WTC11 (cell line): ENCODE data around the gene ABHD12B. TPM values are rescaled to one million over a fixed set of nuclear protein-coding genes. Genes with fewer than 3 reads are reported as not detected.

Experiments
- ATAC-seq: fragments of 200-7000 bp; cut with Tn5 transposase; 2 replicates; pipeline ENCODE4 v1.10.0; 2021; ENCODE audit warnings: mild to moderate bottlenecking, moderate library complexity
- CTCF ChIA-PET: fragments of 300-600 bp; sonication (Branson Sonifier 250); formaldehyde crosslinking; loops from one replicate; lab custom pipeline; 2021; ENCODE audit warnings: antibody characterized with exemption; lab: Charles Lee
- POLR2A ChIA-PET: fragments of 350-600 bp; sonication (Branson Sonifier 250); formaldehyde crosslinking; loops from one replicate; lab custom pipeline; 2021; ENCODE audit warnings: antibody characterized with exemption; lab: Charles Lee
- DNase-seq: peaks from one replicate; pipeline ENCODE4 v3.0.0; 2021; ENCODE audit warnings: low spot score
- H3K27ac Mint-ChIP-seq: 2 replicates; pipeline ENCODE4 v1.8.0; 2021; ENCODE audit warnings: mixed read lengths
- H3K27me3 Mint-ChIP-seq: 2 replicates; pipeline ENCODE4 v1.8.0; 2021; ENCODE audit warnings: low read depth, mild to moderate bottlenecking, moderate library complexity, mixed read lengths
- H3K36me3 Mint-ChIP-seq: 2 replicates; pipeline ENCODE4 v1.8.0; 2021; ENCODE audit warnings: mixed read lengths
- H3K4me1 Mint-ChIP-seq: 2 replicates; pipeline ENCODE4 v1.8.0; 2022; ENCODE audit warnings: mixed read lengths
- H3K4me3 Mint-ChIP-seq: 2 replicates; pipeline ENCODE4 v1.8.0; 2021; ENCODE audit warnings: mild to moderate bottlenecking, moderate library complexity, mixed read lengths
- H3K9me3 Mint-ChIP-seq: 2 replicates; pipeline ENCODE4 v1.8.0; 2021; ENCODE audit warnings: mixed read lengths
- ESRRA ChIP-seq: sonication (generic); formaldehyde crosslinking; IDR thresholded peaks from 2 replicates; pipeline ENCODE4 v1.8.1; 2022; ENCODE audit warnings: mild to moderate bottlenecking, missing genetic modification reagents, borderline replicate concordance
- ETV6 ChIP-seq: sonication (generic); formaldehyde crosslinking; IDR thresholded peaks from 2 replicates; pipeline ENCODE4 v1.8.1; 2022; ENCODE audit warnings: mild to moderate bottlenecking, missing genetic modification reagents
- HMGA2 ChIP-seq: fragments of 250-450 bp; sonication (Bioruptor Pico); IDR thresholded peaks from 2 replicates; pipeline ENCODE4 v1.4.0; 2021; ENCODE audit warnings: mild to moderate bottlenecking, moderate library complexity
- IRF2 ChIP-seq: sonication (generic); formaldehyde crosslinking; IDR thresholded peaks from 2 replicates; pipeline ENCODE4 v1.8.0; 2022; ENCODE audit warnings: low read depth, missing genetic modification reagents, borderline replicate concordance
- JAZF1 ChIP-seq: fragments of 250-450 bp; sonication (Bioruptor Pico); IDR thresholded peaks from 2 replicates; pipeline ENCODE4 v1.9.0; 2021; ENCODE audit warnings: moderate library complexity, mild to moderate bottlenecking, inconsistent platforms
- OVOL2 ChIP-seq: fragments of 250-450 bp; sonication (Bioruptor Pico); IDR thresholded peaks from 2 replicates; pipeline ENCODE4 v1.9.0; 2021; ENCODE audit warnings: mild to moderate bottlenecking, borderline replicate concordance
- SOX15 ChIP-seq: fragments of 250-450 bp; sonication (Bioruptor Pico); IDR thresholded peaks from 2 replicates; pipeline ENCODE4 v1.9.0; 2021; ENCODE audit warnings: mild to moderate bottlenecking
- TP53 ChIP-seq: sonication (generic); formaldehyde crosslinking; IDR thresholded peaks from 2 replicates; pipeline ENCODE4 v1.8.1; 2023; ENCODE audit warnings: mild to moderate bottlenecking, missing genetic modification reagents
- ZNF219 ChIP-seq: sonication (generic); formaldehyde crosslinking; IDR thresholded peaks from 2 replicates; pipeline ENCODE4 v1.8.0; 2023; ENCODE audit warnings: missing genetic modification reagents, mild to moderate bottlenecking, borderline replicate concordance
- total RNA-seq: library from RNA; stranded (reverse); gene quantifications from 3 replicates; pipeline ENCODE4 v1.2.3, GENCODE V29; 2021
- TF ChIP-seq, protein P1 (sequence below): sonication (generic); formaldehyde crosslinking; IDR thresholded peaks from 2 replicates; pipeline ENCODE4 v1.8.0; 2022; ENCODE audit warnings: missing genetic modification reagents
- TF ChIP-seq, protein P2 (sequence below): sonication (generic); formaldehyde crosslinking; conservative IDR thresholded peaks from 2 replicates; pipeline ENCODE4 v1.8.1; 2023; ENCODE audit warnings: mild to moderate bottlenecking, low read depth, missing genetic modification reagents, moderate library complexity
- TF ChIP-seq, protein P3 (sequence below): sonication (generic); formaldehyde crosslinking; IDR thresholded peaks from 2 replicates; pipeline ENCODE4 v1.8.1; 2023; ENCODE audit warnings: mild to moderate bottlenecking, moderate library complexity, missing genetic modification reagents
- TF ChIP-seq, protein P4 (sequence below): sonication (generic); formaldehyde crosslinking; IDR thresholded peaks from 2 replicates; pipeline ENCODE4 v1.8.1; 2022; ENCODE audit warnings: mild to moderate bottlenecking, missing genetic modification reagents, moderate library complexity, borderline replicate concordance
- TF ChIP-seq, protein P5 (sequence below): fragments of 250-450 bp; sonication (Bioruptor Pico); IDR thresholded peaks from 2 replicates; pipeline ENCODE4 v2.1.2; 2022; ENCODE audit warnings: mild to moderate bottlenecking, moderate library complexity
- TF ChIP-seq, protein P6 (sequence below): sonication (generic); formaldehyde crosslinking; IDR thresholded peaks from 2 replicates; pipeline ENCODE4 v1.8.1; 2022; ENCODE audit warnings: missing genetic modification reagents, borderline replicate concordance
- TF ChIP-seq, protein P7 (sequence below): fragments of 250-450 bp; sonication (Bioruptor Pico); IDR thresholded peaks from 2 replicates; pipeline ENCODE4 v1.9.0; 2021; ENCODE audit warnings: mild to moderate bottlenecking
- TF ChIP-seq, protein P8 (sequence below): sonication (generic); formaldehyde crosslinking; IDR thresholded peaks from 2 replicates; pipeline ENCODE4 v1.8.1; 2023; ENCODE audit warnings: mild to moderate bottlenecking, missing genetic modification reagents, moderate library complexity
- TF ChIP-seq, protein P9 (sequence below): sonication (generic); formaldehyde crosslinking; IDR thresholded peaks from 2 replicates; pipeline ENCODE4 v1.8.1; 2023; ENCODE audit warnings: mild to moderate bottlenecking, missing genetic modification reagents, moderate library complexity

ABHD12B gene
- total RNA-seq, 1 experiment from 2014 or later: 156 TPM

DNA sequence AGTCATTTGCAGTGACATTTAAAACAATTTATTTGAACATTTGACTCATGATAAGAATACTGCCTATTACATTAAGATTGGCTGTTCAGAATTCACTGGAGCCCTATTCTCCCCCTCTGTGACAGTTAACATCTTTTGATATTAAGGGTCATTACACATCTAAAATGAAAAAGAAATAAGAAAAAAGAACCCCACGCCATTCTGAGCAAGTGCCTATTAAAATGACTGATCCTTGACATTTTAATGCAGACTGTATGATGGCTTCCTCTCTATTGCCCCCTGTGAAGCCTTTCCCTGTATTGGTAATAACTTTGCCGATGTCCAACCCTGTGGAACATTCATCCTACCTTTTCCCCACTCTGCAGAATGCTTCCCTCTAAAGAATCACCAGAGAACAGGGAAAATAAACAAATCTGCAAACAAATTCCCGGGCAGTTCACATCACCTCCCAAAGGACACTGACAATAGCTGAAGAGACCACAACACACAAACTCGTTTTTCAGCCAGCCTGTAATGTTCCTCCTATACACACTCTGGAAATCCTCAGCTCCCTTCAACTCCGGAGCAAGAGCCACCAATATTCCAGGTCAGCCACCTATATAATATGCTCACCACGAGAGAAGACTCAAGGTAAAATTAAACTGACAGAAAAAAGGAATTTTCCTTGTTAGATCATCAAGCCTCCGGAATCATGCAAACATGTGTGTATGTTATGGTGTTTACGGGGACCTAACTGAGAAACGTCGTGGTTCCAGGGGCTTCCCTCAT is 42.9 kb upstream of the ABHD12B start:
- Mint-ChIP-seq H3K4me1 (peaks cover 46% of the 10 kb centered on the region), H3K9me3 (no peaks in the 10 kb centered on the region), H3K36me3 (peaks cover 3% of the 10 kb centered on the region; the same call in 1 of the 2 replicates), H3K4me3 (peak overlapping the region; percentile 80), H3K27me3 (peaks cover 91% of the 10 kb centered on the region), H3K27ac (no peak overlapping the region)
- DNase-seq (no peak), ATAC-seq (no peak)
- ChIA-PET POLR2A (interaction anchor here (1.9 kb wide), 1 partner anchor 115 kb away, joined by 7 read pairs; the partner anchor contains the start of gene PYGL), CTCF (interaction anchor here (1.1 to 5.3 kb wide), 7 partner anchors 18 to 266 kb away, joined by 3 to 51 read pairs (median 4); partner anchors contain the start of gene TRIM9)
- TF ChIP-seq, protein P1, sequence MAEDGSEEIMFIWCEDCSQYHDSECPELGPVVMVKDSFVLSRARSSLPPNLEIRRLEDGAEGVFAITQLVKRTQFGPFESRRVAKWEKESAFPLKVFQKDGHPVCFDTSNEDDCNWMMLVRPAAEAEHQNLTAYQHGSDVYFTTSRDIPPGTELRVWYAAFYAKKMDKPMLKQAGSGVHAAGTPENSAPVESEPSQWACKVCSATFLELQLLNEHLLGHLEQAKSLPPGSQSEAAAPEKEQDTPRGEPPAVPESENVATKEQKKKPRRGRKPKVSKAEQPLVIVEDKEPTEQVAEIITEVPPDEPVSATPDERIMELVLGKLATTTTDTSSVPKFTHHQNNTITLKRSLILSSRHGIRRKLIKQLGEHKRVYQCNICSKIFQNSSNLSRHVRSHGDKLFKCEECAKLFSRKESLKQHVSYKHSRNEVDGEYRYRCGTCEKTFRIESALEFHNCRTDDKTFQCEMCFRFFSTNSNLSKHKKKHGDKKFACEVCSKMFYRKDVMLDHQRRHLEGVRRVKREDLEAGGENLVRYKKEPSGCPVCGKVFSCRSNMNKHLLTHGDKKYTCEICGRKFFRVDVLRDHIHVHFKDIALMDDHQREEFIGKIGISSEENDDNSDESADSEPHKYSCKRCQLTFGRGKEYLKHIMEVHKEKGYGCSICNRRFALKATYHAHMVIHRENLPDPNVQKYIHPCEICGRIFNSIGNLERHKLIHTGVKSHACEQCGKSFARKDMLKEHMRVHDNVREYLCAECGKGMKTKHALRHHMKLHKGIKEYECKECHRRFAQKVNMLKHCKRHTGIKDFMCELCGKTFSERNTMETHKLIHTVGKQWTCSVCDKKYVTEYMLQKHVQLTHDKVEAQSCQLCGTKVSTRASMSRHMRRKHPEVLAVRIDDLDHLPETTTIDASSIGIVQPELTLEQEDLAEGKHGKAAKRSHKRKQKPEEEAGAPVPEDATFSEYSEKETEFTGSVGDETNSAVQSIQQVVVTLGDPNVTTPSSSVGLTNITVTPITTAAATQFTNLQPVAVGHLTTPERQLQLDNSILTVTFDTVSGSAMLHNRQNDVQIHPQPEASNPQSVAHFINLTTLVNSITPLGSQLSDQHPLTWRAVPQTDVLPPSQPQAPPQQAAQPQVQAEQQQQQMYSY (CRISPR knock-in tag): no peak
- TF ChIP-seq ESRRA (CRISPR knock-in tag): no peak
- TF ChIP-seq, protein P2, sequence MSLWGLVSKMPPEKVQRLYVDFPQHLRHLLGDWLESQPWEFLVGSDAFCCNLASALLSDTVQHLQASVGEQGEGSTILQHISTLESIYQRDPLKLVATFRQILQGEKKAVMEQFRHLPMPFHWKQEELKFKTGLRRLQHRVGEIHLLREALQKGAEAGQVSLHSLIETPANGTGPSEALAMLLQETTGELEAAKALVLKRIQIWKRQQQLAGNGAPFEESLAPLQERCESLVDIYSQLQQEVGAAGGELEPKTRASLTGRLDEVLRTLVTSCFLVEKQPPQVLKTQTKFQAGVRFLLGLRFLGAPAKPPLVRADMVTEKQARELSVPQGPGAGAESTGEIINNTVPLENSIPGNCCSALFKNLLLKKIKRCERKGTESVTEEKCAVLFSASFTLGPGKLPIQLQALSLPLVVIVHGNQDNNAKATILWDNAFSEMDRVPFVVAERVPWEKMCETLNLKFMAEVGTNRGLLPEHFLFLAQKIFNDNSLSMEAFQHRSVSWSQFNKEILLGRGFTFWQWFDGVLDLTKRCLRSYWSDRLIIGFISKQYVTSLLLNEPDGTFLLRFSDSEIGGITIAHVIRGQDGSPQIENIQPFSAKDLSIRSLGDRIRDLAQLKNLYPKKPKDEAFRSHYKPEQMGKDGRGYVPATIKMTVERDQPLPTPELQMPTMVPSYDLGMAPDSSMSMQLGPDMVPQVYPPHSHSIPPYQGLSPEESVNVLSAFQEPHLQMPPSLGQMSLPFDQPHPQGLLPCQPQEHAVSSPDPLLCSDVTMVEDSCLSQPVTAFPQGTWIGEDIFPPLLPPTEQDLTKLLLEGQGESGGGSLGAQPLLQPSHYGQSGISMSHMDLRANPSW (CRISPR knock-in tag): no peak
- no peak for TF ChIP-seq HMGA2 (CRISPR knock-in tag)
- TF ChIP-seq, protein P3, sequence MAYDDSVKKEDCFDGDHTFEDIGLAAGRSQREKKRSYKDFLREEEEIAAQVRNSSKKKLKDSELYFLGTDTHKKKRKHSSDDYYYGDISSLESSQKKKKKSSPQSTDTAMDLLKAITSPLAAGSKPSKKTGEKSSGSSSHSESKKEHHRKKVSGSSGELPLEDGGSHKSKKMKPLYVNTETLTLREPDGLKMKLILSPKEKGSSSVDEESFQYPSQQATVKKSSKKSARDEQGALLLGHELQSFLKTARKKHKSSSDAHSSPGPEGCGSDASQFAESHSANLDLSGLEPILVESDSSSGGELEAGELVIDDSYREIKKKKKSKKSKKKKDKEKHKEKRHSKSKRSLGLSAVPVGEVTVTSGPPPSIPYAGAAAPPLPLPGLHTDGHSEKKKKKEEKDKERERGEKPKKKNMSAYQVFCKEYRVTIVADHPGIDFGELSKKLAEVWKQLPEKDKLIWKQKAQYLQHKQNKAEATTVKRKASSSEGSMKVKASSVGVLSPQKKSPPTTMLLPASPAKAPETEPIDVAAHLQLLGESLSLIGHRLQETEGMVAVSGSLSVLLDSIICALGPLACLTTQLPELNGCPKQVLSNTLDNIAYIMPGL (CRISPR knock-in tag): no peak
- TF ChIP-seq OVOL2 (CRISPR knock-in tag): no peak
- TF ChIP-seq, protein P4, sequence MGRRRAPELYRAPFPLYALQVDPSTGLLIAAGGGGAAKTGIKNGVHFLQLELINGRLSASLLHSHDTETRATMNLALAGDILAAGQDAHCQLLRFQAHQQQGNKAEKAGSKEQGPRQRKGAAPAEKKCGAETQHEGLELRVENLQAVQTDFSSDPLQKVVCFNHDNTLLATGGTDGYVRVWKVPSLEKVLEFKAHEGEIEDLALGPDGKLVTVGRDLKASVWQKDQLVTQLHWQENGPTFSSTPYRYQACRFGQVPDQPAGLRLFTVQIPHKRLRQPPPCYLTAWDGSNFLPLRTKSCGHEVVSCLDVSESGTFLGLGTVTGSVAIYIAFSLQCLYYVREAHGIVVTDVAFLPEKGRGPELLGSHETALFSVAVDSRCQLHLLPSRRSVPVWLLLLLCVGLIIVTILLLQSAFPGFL (CRISPR knock-in tag): no peak
- TF ChIP-seq, protein P5, sequence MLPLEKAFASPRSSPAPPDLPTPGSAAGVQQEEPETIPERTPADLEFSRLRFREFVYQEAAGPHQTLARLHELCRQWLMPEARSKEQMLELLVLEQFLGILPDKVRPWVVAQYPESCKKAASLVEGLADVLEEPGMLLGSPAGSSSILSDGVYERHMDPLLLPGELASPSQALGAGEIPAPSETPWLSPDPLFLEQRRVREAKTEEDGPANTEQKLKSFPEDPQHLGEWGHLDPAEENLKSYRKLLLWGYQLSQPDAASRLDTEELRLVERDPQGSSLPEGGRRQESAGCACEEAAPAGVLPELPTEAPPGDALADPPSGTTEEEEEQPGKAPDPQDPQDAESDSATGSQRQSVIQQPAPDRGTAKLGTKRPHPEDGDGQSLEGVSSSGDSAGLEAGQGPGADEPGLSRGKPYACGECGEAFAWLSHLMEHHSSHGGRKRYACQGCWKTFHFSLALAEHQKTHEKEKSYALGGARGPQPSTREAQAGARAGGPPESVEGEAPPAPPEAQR (CRISPR knock-in tag): no peak
- TF ChIP-seq ZNF219 (CRISPR knock-in tag): no peak
- no peak for TF ChIP-seq TP53
- TF ChIP-seq, protein P6, sequence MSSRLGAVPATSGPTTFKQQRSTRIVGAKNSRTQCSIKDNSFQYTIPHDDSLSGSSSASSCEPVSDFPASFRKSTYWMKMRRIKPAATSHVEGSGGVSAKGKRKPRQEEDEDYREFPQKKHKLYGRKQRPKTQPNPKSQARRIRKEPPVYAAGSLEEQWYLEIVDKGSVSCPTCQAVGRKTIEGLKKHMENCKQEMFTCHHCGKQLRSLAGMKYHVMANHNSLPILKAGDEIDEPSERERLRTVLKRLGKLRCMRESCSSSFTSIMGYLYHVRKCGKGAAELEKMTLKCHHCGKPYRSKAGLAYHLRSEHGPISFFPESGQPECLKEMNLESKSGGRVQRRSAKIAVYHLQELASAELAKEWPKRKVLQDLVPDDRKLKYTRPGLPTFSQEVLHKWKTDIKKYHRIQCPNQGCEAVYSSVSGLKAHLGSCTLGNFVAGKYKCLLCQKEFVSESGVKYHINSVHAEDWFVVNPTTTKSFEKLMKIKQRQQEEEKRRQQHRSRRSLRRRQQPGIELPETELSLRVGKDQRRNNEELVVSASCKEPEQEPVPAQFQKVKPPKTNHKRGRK (CRISPR knock-in tag): no peak
- TF ChIP-seq SOX15: no peak
- TF ChIP-seq IRF2 (CRISPR knock-in tag): no peak
- TF ChIP-seq, protein P7, sequence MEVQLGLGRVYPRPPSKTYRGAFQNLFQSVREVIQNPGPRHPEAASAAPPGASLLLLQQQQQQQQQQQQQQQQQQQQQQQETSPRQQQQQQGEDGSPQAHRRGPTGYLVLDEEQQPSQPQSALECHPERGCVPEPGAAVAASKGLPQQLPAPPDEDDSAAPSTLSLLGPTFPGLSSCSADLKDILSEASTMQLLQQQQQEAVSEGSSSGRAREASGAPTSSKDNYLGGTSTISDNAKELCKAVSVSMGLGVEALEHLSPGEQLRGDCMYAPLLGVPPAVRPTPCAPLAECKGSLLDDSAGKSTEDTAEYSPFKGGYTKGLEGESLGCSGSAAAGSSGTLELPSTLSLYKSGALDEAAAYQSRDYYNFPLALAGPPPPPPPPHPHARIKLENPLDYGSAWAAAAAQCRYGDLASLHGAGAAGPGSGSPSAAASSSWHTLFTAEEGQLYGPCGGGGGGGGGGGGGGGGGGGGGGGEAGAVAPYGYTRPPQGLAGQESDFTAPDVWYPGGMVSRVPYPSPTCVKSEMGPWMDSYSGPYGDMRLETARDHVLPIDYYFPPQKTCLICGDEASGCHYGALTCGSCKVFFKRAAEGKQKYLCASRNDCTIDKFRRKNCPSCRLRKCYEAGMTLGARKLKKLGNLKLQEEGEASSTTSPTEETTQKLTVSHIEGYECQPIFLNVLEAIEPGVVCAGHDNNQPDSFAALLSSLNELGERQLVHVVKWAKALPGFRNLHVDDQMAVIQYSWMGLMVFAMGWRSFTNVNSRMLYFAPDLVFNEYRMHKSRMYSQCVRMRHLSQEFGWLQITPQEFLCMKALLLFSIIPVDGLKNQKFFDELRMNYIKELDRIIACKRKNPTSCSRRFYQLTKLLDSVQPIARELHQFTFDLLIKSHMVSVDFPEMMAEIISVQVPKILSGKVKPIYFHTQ (CRISPR knock-in tag): no peak
- TF ChIP-seq JAZF1 (CRISPR knock-in tag): no peak
- TF ChIP-seq, protein P8, sequence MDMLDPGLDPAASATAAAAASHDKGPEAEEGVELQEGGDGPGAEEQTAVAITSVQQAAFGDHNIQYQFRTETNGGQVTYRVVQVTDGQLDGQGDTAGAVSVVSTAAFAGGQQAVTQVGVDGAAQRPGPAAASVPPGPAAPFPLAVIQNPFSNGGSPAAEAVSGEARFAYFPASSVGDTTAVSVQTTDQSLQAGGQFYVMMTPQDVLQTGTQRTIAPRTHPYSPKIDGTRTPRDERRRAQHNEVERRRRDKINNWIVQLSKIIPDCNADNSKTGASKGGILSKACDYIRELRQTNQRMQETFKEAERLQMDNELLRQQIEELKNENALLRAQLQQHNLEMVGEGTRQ (CRISPR knock-in tag): no peak
- TF ChIP-seq ETV6 (CRISPR knock-in tag): no peak
- TF ChIP-seq, protein P9, sequence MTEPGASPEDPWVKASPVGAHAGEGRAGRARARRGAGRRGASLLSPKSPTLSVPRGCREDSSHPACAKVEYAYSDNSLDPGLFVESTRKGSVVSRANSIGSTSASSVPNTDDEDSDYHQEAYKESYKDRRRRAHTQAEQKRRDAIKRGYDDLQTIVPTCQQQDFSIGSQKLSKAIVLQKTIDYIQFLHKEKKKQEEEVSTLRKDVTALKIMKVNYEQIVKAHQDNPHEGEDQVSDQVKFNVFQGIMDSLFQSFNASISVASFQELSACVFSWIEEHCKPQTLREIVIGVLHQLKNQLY (CRISPR knock-in tag): no peak
